Keratinocyte (primary cell): ENCODE measurements around the gene CLDN24.

Experiments
- EZH2 ChIP-seq: IDR thresholded peaks from one replicate; pipeline ENCODE4 v1.6.1; 2012; ENCODE audit warnings: inconsistent platforms, mild to moderate bottlenecking, low read length, moderate library complexity
- TF ChIP-seq, protein P1 (sequence below), 3 experiments: IDR thresholded peaks in 1 of 3; conservative IDR thresholded peaks in 1 of 3; optimal IDR thresholded peaks in 1 of 3; 2 replicates in 2 of 3; 3 replicates in 1 of 3; pipeline versions ENCODE3 to v1.5.1; 2011; ENCODE audit warnings: low read length in 3 of 3, mild to moderate bottlenecking in 3 of 3, moderate library complexity in 2 of 3, control low read depth in 1 of 3, inconsistent platforms in 1 of 3; ENCODE audit not compliant: insufficient read depth in 2 of 3; ENCODE audit errors: extremely low read depth in 1 of 3

DNA sequence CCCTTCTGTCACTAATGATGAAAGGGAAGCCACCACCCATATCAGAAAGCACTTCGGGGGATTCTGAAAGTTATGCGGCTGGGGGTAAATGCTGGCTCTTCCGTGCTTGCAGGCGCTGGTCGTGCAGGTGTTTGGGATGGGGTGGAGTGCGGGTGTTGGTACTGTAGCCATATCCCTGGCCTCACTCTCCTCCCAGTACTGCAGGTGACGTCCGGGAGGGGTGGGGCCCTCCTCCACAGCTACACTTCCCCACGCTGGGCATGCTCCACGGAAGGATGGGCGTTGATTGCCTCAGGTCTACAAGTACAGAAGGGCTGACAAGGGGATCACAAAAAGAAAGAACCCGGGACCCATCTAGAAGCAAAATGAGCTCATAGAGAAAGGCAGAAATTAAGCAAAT lies 48.6 kb upstream of the CLDN24 start:
- TF ChIP-seq, protein P1, sequence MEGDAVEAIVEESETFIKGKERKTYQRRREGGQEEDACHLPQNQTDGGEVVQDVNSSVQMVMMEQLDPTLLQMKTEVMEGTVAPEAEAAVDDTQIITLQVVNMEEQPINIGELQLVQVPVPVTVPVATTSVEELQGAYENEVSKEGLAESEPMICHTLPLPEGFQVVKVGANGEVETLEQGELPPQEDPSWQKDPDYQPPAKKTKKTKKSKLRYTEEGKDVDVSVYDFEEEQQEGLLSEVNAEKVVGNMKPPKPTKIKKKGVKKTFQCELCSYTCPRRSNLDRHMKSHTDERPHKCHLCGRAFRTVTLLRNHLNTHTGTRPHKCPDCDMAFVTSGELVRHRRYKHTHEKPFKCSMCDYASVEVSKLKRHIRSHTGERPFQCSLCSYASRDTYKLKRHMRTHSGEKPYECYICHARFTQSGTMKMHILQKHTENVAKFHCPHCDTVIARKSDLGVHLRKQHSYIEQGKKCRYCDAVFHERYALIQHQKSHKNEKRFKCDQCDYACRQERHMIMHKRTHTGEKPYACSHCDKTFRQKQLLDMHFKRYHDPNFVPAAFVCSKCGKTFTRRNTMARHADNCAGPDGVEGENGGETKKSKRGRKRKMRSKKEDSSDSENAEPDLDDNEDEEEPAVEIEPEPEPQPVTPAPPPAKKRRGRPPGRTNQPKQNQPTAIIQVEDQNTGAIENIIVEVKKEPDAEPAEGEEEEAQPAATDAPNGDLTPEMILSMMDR (optimal IDR thresholded peaks at IDR 0.05 in 1 of 3, IDR thresholded peaks at IDR 0.05 in 1 of 3, conservative IDR thresholded peaks at IDR 0.05 in 1 of 3; ENCODE audit: extremely low read depth in 1 of 3, insufficient read depth in 2 of 3, low read length in 3 of 3) = no peak
- TF ChIP-seq EZH2 = no peak
